Cardiac septum (tissue), 1 donor: ENCODE data around the gene GPR18. TPM values are rescaled to one million over a fixed set of nuclear protein-coding genes. Genes with fewer than 3 reads are reported as not detected.
"Not testable (repeated sequence)": the region's sequence is repeated elsewhere in the genome, so short reads cannot be mapped to it uniquely, and the experiment has no call there.

Source experiments
- DNase-seq: peaks from one replicate; pipeline ENCODE4 v3.0.0-alpha.2; 2020; ENCODE audit warnings: low spot score
- intact Hi-C: fragments of 100-400 bp; cut with DNase I; formaldehyde crosslinking; loops from one replicate; pipeline ENCODE4 v1.14.0; 2022
- total RNA-seq: library from RNA; stranded (reverse); fragmentation: NEBNext Ultra II Directional; extraction: Animal tissue kit (Norgen Biotek cat#: 25700); gene quantifications from one replicate; pipeline ENCODE4 v1.2.1, GENCODE V29; 2021
- donor health status: DM: no; HTN: no; CAD: no.

Gene GPR18
- total RNA-seq, 1 donor from 2014 or later, result not detected

DNA sequence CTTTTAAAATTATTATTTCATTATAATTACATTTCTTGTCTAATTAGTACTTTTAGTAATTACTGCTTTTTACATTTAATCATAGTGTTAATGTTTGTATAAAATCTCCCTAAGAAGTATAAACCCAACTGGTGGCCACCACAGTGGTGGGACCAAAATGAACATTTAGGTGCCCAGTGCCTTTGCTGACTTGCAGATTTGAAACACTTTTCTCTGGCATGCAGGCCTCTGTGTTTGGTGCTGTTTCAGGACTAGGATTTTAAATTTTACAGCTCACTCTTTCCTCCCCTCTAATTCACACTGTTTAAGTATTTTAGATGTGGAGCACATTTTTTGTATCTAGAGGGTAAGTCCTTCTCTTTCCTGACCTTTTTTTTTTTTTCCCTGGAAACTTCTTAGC is 40.1 kb downstream of the GPR18 start:
- intact Hi-C loops, result no loop called here
- no peak for DNase-seq

GRCh38 chr13:99217461-99218110 is 40.6 kb downstream of the GPR18 start:
- DNase-seq, result no peak
- intact Hi-C loops, result no loop called here

DNA sequence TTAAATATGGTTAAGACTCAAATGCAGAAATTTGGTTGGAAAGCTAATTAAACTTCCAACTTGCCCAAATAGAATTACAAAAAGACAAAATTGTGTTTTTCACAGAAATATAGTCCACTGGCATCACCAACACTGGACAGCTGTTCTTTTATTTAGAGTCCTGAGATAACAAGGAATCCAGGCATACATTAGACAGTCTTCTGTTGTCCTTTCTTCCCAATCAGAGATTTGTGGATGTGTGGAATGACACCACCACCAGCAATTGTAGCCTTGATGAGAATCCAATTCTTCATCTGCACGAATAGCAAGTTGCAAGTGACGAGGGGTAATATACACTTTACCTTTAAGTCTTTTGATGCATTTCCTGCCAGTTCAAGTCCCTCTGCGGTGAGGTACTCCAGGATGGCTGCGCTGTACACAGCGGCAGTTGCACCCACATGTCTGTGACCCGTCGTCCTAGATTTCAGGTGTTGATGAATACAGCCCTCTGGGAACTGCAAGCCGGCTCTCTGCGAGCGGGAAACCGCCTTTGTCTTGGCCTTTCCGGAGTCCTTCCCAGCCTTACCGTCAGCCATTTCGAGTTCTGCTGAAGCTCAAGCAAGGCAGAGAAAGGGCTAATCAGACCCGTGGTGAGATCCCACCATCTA is 42.9 kb downstream of the GPR18 start:
- DNase-seq, result no peak
- intact Hi-C loops, result no loop called here

DNA sequence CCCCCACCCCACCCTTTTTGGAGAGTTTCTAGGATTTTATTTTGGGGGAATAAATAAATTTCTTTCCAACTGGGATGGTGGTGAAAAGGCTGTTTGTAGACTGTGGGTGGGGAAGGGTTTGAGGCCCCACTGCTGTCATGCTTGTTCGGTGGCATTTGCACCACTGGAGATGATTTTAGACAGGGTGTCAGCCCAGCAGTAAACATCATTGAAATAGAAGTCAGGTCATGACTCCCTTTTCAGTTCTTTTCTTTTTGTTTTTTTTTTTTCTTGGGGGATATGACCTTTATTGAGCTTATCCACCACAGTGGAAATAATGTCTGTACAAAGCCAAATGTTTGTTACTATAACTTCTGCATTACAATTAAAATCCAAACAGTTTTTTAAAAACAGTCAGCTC is 43.4 kb downstream of the GPR18 start:
- no peak for DNase-seq
- intact Hi-C loops, result no loop called here

DNA sequence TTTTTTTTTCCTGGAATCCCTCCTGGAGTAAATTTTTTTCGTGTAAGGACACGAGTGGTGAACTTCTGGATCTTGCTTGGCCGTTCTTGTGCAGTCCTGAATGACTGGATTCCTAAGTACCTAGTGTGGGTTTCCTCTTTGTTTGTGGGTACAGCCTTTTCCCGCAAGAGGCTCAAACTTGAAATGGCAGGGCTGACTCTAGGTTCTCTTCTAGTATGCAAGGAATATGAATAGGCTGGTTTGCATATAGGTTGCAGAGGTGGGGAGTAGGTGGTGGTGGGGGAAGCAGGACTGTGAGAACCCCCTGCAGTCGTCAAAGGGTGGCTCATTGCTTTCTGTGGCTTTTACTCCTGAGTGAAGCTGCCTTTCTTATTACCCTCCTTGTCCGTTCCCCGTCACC is 43.9 kb downstream of the GPR18 start:
- no peak for DNase-seq
- intact Hi-C loops, result no loop called here

DNA sequence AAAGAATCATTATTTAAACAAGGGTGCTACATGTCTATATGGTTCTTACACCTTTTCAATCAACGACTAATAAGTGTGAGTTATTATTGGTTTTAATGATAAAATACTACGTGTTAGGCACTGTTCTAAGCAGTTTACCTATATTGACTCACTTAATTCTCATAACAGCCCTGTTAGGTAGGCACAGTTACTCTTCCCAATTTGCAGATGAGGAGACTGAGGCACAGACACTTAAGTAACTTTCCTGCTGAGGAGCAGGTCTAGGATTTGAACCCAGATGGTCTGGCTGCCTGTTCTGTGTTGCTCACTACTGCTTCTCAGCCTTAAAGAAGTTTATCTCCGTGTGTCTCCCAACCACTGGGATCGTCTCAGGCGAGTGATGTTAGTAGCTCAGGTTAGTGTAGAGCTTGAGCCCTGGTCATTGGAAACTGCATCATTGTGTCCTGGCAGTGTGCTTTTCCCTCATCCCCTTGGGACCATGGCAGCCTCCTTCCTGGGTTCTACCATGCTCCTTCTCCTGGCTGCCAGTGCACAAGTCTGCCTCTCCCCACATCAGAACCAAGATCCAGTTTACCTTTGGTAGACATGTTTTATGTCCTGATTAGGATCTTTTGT is 46.7 kb downstream of the GPR18 start:
- intact Hi-C loops, result no loop called here
- no peak for DNase-seq

DNA sequence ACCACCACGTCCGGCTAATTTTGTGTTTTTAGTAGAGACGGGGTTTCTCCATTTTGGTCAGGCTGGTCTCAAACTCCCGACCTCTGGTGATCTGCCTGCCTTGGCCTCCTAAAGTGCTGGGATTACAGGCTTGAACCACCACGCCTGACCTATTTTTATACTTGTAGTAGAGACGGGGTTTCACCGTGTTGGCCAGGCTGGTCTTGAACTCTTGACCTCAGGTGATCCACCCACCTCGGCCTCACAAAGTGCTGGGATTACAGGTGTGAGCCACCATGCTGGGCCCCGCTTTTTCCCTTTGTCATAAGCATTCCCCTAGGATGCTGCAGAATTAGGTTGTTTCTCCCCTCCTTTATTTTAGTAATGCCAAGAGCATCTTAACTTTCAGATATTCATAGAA is 47.6 kb downstream of the GPR18 start:
- DNase-seq, intact Hi-C loops: not testable (repeated sequence)

- intact Hi-C loops, result no loop called here
- DNase-seq, result no peak
Observed at GRCh38 chr13:99208845-99209527, 49.2 kb downstream of the GPR18 start.

DNA sequence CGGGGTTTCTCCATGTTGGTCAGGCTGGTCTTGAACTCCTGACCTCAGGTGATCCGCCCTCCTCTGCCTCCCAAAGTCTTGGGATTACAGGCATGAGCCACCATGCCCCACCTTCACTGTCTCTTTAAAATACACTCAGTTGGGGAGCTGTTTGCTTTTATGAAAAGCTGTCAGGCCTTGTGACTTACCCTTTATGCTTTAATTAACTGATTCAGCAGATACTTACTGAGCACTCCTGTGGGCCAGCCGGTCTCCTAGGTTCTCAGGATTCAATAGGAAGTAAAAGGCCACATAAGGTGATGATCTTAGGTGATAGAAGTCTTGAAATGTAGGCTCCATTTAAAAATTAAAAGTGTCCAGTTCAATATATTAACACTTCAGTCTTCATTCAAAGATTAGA is 50.0 kb downstream of the GPR18 start:
- DNase-seq, result no peak
- intact Hi-C loops, result no loop called here

DNA sequence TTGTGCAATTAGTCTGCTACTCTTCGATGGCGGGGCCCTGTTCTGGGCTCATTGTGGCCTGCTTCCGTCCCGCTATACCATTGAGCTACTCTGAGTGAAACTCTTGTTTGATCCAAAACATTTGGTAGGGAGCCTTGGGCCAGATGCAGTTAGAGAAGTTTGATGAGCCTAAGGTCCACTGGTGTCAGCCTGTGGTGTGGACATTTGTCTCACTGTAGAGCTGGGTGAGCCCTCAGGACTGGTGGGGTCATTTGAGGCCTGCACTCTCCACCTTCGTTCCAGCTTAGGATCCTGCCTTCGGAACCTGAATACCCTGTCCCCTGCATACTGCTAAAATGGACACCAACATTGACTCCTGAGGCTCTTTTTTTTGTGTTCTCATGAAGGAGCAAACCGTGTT is 50.7 kb downstream of the GPR18 start:
- no peak for DNase-seq
- intact Hi-C loops, result no loop called here

DNA sequence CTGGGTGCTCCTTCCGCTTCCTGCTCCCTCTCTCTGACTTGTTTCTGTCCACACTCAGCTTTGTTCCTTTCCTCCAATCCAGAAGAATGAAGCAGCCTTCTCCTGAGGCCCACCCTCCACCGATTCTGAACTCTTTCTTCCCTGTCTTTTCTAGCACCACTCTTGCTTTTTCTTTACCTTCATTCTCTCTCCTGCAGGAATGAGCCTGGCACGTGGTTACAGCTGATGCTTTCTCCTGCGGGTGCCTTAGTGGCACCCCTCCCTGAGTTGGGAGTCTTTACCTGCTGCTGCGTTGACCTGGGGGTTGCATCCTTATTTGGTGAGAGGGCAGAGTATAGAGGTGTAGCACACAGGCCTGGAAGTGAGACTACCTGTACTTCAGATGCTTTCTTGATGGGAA is 51.3 kb downstream of the GPR18 start:
- DNase-seq, result no peak
- intact Hi-C loops, result no loop called here

- intact Hi-C loops, result no loop called here
- no peak for DNase-seq
Observed at GRCh38 chr13:99206226-99206625, 52.0 kb downstream of the GPR18 start.

DNA sequence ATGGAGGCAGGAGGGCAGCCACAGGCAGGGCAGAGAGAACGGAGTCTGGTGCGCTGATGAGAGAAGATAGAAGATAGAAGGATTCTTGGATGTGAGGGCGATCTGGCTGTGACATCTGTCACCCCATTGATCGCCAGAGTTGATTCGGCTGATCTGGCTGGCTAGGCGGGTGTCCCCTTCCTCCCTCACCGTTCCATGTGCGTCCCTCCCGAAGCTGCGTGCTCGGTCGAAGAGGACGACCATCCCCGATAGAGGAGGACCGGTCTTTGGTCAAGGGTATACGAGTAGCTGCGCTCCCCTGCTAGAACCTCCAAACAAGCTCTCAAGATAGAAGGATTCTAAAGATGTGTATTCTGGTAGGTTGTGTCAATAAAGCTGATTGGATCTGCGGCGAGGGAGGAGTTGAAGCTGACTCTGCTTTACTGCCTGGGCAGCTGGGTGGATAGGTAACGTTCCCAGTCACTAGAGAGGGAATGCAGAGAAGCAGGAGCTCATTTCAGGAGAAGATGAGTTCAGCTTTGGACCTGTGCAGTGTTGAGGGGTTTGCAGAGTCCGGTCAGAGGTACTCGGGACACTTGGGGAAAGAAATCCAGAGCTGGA is 52.5 kb downstream of the GPR18 start:
- no peak for DNase-seq
- intact Hi-C loops, result no loop called here

Other genes with a start within 250 kb of the GPR18 start
- 61.2 TPM for gene UBAC2, start 57.5 kb downstream of the GPR18 start, total RNA-seq
- gene GPR183, start 49.0 kb upstream of the GPR18 start, total RNA-seq, result 1.1 TPM
- 61.8 TPM for gene TM9SF2, start 243.1 kb upstream of the GPR18 start, total RNA-seq